Suprapubic skin (tissue), 4 donors: Measurements from ENCODE around the gene KLC4. TPM values are rescaled to one million over a fixed set of nuclear protein-coding genes. Genes with fewer than 3 reads are reported as not detected.

Source experiments
- DNase-seq, 2 donors: peaks; one replicate each; pipeline ENCODE4 v3.0.0-alpha.2; 2019; ENCODE audit warnings: low spot score in 2 of 2
- H3K27ac ChIP-seq: fragments of 200-600 bp; sonication (generic); one replicate; pipeline ENCODE4 v1.5.1; 2019
- H3K27me3 ChIP-seq: fragments of 200-600 bp; sonication (generic); one replicate; pipeline ENCODE4 v1.5.1; 2019
- H3K36me3 ChIP-seq: fragments of 200-600 bp; sonication (generic); one replicate; pipeline ENCODE4 v1.5.1; 2019
- H3K4me1 ChIP-seq: fragments of 200-600 bp; sonication (generic); one replicate; pipeline ENCODE4 v1.5.1; 2019
- H3K4me3 ChIP-seq: fragments of 200-600 bp; sonication (generic); one replicate; pipeline ENCODE4 v1.5.1; 2019; ENCODE audit warnings: mild to moderate bottlenecking
- H3K9me3 ChIP-seq: fragments of 200-600 bp; sonication (generic); one replicate; pipeline ENCODE4 v1.5.1; 2019
- CTCF ChIP-seq, 2 donors: fragments of 200-600 bp in 1 of 2; fragments of 450-650 bp in 1 of 2; sonication (generic) in 1 of 2; IDR thresholded peaks; one replicate each; pipeline ENCODE4 v1.5.1; 2016 to 2019; ENCODE audit warnings: antibody characterized with exemption in 2 of 2, mild to moderate bottlenecking in 1 of 2, moderate library complexity in 1 of 2
- EP300 ChIP-seq: sonication (generic); formaldehyde crosslinking; IDR thresholded peaks from one replicate; pipeline ENCODE4 v1.6.1; 2017; ENCODE audit warnings: antibody characterized with exemption
- POLR2A ChIP-seq, 2 donors: fragments of 450-650 bp; IDR thresholded peaks; one replicate each; pipeline ENCODE4 v1.6.1; 2017; ENCODE audit warnings: antibody characterized with exemption in 2 of 2, mild to moderate bottlenecking in 2 of 2, moderate library complexity in 2 of 2
- POLR2AphosphoS5 ChIP-seq, 3 donors: sonication (generic); formaldehyde crosslinking; IDR thresholded peaks; one replicate each; pipeline ENCODE4 v1.6.1; 2017; ENCODE audit warnings: antibody characterized with exemption in 3 of 3
- WGBS: methylation state at CpG from one replicate; pipeline ENCODE4 v1.1.5; 2018; 5-methylcytosine and 5-hydroxymethylcytosine counted together
- total RNA-seq, 4 donors: library from RNA; depleted of rRNA; stranded (reverse); fragments of >200 nt; gene quantifications; one replicate each; pipeline ENCODE4 v1.1.0, GENCODE V29; 2016

Gene KLC4
- total RNA-seq, 4 donors from 2014 or later: 15.0 to 45.9 (median 24.4) TPM

- WGBS: 16% methylated on average over 5 of the region's 15 CpGs
- Histone ChIP-seq H3K4me3 (peak overlapping the region; percentile 75), H3K9me3 (no peaks in the 10 kb centered on the region), H3K4me1 (peaks cover 26% of the 10 kb centered on the region), H3K27ac (peak overlapping the region; percentile 79), H3K27me3 (no peaks in the 10 kb centered on the region), H3K36me3 (peaks cover 36% of the 10 kb centered on the region)
- no peak for DNase-seq
- TF ChIP-seq CTCF (IDR thresholded peaks at IDR 0.05) (no peak), EP300 (no peak), POLR2A (IDR thresholded peaks at IDR 0.05) (no peak), POLR2AphosphoS5 (IDR thresholded peaks at IDR 0.05) (no peak)
Measured at GRCh38 chr6:43060034-43060754, 763 bp downstream of the KLC4 start.

GRCh38 chr6:43060755-43061633 is 1.6 kb downstream of the KLC4 start:
- Histone ChIP-seq H3K4me1 (peaks cover 26% of the 10 kb centered on the region), H3K27ac (no peak overlapping the region), H3K27me3 (no peaks in the 10 kb centered on the region), H3K9me3 (no peaks in the 10 kb centered on the region), H3K4me3 (peak overlapping the region; percentile 75), H3K36me3 (peaks cover 36% of the 10 kb centered on the region)
- DNase-seq: no peak
- WGBS: 85% methylated on average over 11 of the region's 12 CpGs
- TF ChIP-seq POLR2A (IDR thresholded peaks at IDR 0.05) (no peak), POLR2AphosphoS5 (IDR thresholded peaks at IDR 0.05) (no peak), EP300 (no peak), CTCF (IDR thresholded peaks at IDR 0.05) (no peak)

GRCh38 chr6:43061861-43062260 is 2.4 kb downstream of the KLC4 start:
- H3K27ac ChIP-seq: no peak overlapping the region
- 68% methylated on average over 2 of the region's 2 CpGs for WGBS
- H3K4me1 ChIP-seq: peaks cover 26% of the 10 kb centered on the region
- DNase-seq: no peak
- H3K9me3 ChIP-seq: no peaks in the 10 kb centered on the region
- no peak overlapping the region for H3K4me3 ChIP-seq
- no peak for TF ChIP-seq EP300
- TF ChIP-seq POLR2A (IDR thresholded peaks at IDR 0.05): no peak
- no peak for TF ChIP-seq CTCF (IDR thresholded peaks at IDR 0.05)
- TF ChIP-seq POLR2AphosphoS5 (IDR thresholded peaks at IDR 0.05): no peak
- H3K27me3 ChIP-seq: no peaks in the 10 kb centered on the region
- peaks cover 36% of the 10 kb centered on the region for H3K36me3 ChIP-seq

GRCh38 chr6:43062818-43063217 is 3.4 kb downstream of the KLC4 start:
- 89% methylated on average over 6 of the region's 12 CpGs for WGBS
- DNase-seq: no peak
- Histone ChIP-seq H3K4me3 (no peak overlapping the region), H3K27ac (no peak overlapping the region), H3K9me3 (no peaks in the 10 kb centered on the region), H3K4me1 (peaks cover 25% of the 10 kb centered on the region), H3K27me3 (no peaks in the 10 kb centered on the region), H3K36me3 (peaks cover 34% of the 10 kb centered on the region)
- TF ChIP-seq POLR2AphosphoS5 (IDR thresholded peaks at IDR 0.05) (no peak), POLR2A (IDR thresholded peaks at IDR 0.05) (no peak), EP300 (no peak), CTCF (IDR thresholded peaks at IDR 0.05) (no peak)

GRCh38 chr6:43070028-43070632 is 10.7 kb downstream of the KLC4 start:
- Histone ChIP-seq H3K9me3 (no peaks in the 10 kb centered on the region), H3K27me3 (no peaks in the 10 kb centered on the region), H3K4me3 (no peak overlapping the region), H3K27ac (no peak overlapping the region), H3K36me3 (peaks cover 48% of the 10 kb centered on the region), H3K4me1 (no peaks in the 10 kb centered on the region)
- DNase-seq: no peak
- TF ChIP-seq EP300: no peak
- TF ChIP-seq CTCF (IDR thresholded peaks at IDR 0.05): no peak
- no peak for TF ChIP-seq POLR2A (IDR thresholded peaks at IDR 0.05)
- no peak for TF ChIP-seq POLR2AphosphoS5 (IDR thresholded peaks at IDR 0.05)
- WGBS: 57% methylated on average over 6 of the region's 6 CpGs
